ENCODE measurements around the gene SLC4A1AP.

Gene SLC4A1AP

GRCh38 chr2:27645197-27645596 lies 18.5 kb upstream of the SLC4A1AP start:
- Histone ChIP-seq H3K27ac (no peak overlapping the region), H3K4me1 (no peaks in the 10 kb centered on the region), H3K9ac (no peak overlapping the region), H3K9me3 (replicated peaks in 1 of 11) (no peaks in the 10 kb centered on the region), H3K27me3 (no peaks in the 10 kb centered on the region), H3K4me3 (no peak overlapping the region), H3K4me2 (no peak overlapping the region), H4K20me1 (peaks cover 0 to 4% (median 0%) of the 10 kb centered on the region in 11 experiments; a peak in 1 of 22 replicates), H3K36me3 (peaks cover 90 to 98% (median 96%) of the 10 kb centered on the region in 11 experiments)
- no peak for TF ChIP-seq Cebpa-rat (IDR thresholded peaks at IDR 0.05)

- Histone ChIP-seq H3K4me1 (no peaks in the 10 kb centered on the region), H3K9me3 (replicated peaks in 1 of 11) (no peaks in the 10 kb centered on the region), H3K9ac (0 out of 22 replicates have a peak overlapping the region, but pooled peaks of 2 of the 11 experiments have one; percentile 17 to 34), H4K20me1 (peaks cover 0 to 12% (median 0%) of the 10 kb centered on the region in 11 experiments; a peak in 1 of 22 replicates), H3K4me2 (no peak overlapping the region), H3K36me3 (peaks cover 90 to 98% (median 96%) of the 10 kb centered on the region in 11 experiments), H3K4me3 (no peak overlapping the region), H3K27me3 (no peaks in the 10 kb centered on the region), H3K27ac (no peak overlapping the region)
- no peak for TF ChIP-seq Cebpa-rat (IDR thresholded peaks at IDR 0.05)
These were observed 16.4 kb upstream of the SLC4A1AP start for GRCh38 chr2:27647289-27647688.

GRCh38 chr2:27647737-27648136 lies 16.0 kb upstream of the SLC4A1AP start:
- Histone ChIP-seq H3K4me2 (no peak overlapping the region), H3K4me3 (no peak overlapping the region), H3K4me1 (no peaks in the 10 kb centered on the region), H3K9me3 (replicated peaks in 1 of 11) (no peaks in the 10 kb centered on the region), H3K9ac (no peak overlapping the region), H3K27ac (no peak overlapping the region), H4K20me1 (peaks cover 0 to 12% (median 0%) of the 10 kb centered on the region in 11 experiments; a peak in 1 of 22 replicates), H3K27me3 (no peaks in the 10 kb centered on the region), H3K36me3 (peaks cover 90 to 98% (median 96%) of the 10 kb centered on the region in 11 experiments)
- no peak for TF ChIP-seq Cebpa-rat (IDR thresholded peaks at IDR 0.05)

GRCh38 chr2:27651056-27651455 lies 12.6 kb upstream of the SLC4A1AP start:
- Histone ChIP-seq H4K20me1 (peaks cover 0 to 12% (median 0%) of the 10 kb centered on the region in 11 experiments; a peak in 2 of 22 replicates), H3K9ac (no peak overlapping the region), H3K4me1 (no peaks in the 10 kb centered on the region), H3K4me2 (no peak overlapping the region), H3K36me3 (peaks cover 99 to 100% (median 100%) of the 10 kb centered on the region in 11 experiments), H3K27me3 (no peaks in the 10 kb centered on the region), H3K27ac (no peak overlapping the region), H3K9me3 (replicated peaks in 1 of 11) (no peaks in the 10 kb centered on the region), H3K4me3 (no peak overlapping the region)
- no peak for TF ChIP-seq Cebpa-rat (IDR thresholded peaks at IDR 0.05)

- Histone ChIP-seq H3K27me3 (no peaks in the 10 kb centered on the region), H3K4me2 (no peak overlapping the region), H3K9me3 (replicated peaks in 1 of 11) (no peaks in the 10 kb centered on the region), H3K36me3 (peaks cover 100% of the 10 kb centered on the region in 11 experiments), H4K20me1 (peaks cover 0 to 22% (median 5%) of the 10 kb centered on the region in 11 experiments; a peak in 6 of 22 replicates), H3K4me3 (no peak overlapping the region), H3K9ac (no peak overlapping the region), H3K27ac (no peak overlapping the region), H3K4me1 (no peaks in the 10 kb centered on the region)
- TF ChIP-seq Cebpa-rat (IDR thresholded peaks at IDR 0.05), result no peak
These were observed 11.3 kb upstream of the SLC4A1AP start for GRCh38 chr2:27652341-27652740.

- peaks cover 0 to 4% (median 0%) of the 10 kb centered on the region in 10 experiments; a peak in 2 of 20 replicates for H3K4me1 ChIP-seq
- H3K4me3 ChIP-seq, result no peak overlapping the region
- no peaks in the 10 kb centered on the region for H3K27me3 ChIP-seq
- no peak overlapping the region for H3K9ac ChIP-seq
- peaks cover 0 to 24% (median 5%) of the 10 kb centered on the region in 11 experiments; a peak in 6 of 22 replicates for H4K20me1 ChIP-seq
- H3K9me3 ChIP-seq (replicated peaks in 1 of 11), result no peaks in the 10 kb centered on the region
- no peak overlapping the region for H3K4me2 ChIP-seq
- H3K27ac ChIP-seq, result no peak overlapping the region
- peaks cover 100% of the 10 kb centered on the region in 11 experiments for H3K36me3 ChIP-seq
- no peak for TF ChIP-seq Cebpa-rat (IDR thresholded peaks at IDR 0.05)
These were observed 10.9 kb upstream of the SLC4A1AP start for GRCh38 chr2:27652790-27653189.

GRCh38 chr2:27653397-27653796 lies 10.3 kb upstream of the SLC4A1AP start:
- H3K4me3 ChIP-seq, result no peak overlapping the region
- H3K4me2 ChIP-seq, result no peak overlapping the region
- H3K36me3 ChIP-seq, result peaks cover 94 to 100% (median 100%) of the 10 kb centered on the region in 11 experiments
- H4K20me1 ChIP-seq, result peaks cover 0 to 24% (median 5%) of the 10 kb centered on the region in 11 experiments; a peak in 8 of 22 replicates
- TF ChIP-seq Cebpa-rat (IDR thresholded peaks at IDR 0.05), result no peak
- no peak overlapping the region for H3K27ac ChIP-seq
- H3K9ac ChIP-seq, result no peak overlapping the region
- H3K27me3 ChIP-seq, result no peaks in the 10 kb centered on the region
- no peaks in the 10 kb centered on the region for H3K9me3 ChIP-seq (replicated peaks in 1 of 11)
- H3K4me1 ChIP-seq, result peaks cover 0 to 10% (median 0%) of the 10 kb centered on the region in 10 experiments; a peak in 6 of 20 replicates

GRCh38 chr2:27655155-27655951 lies 8.3 kb upstream of the SLC4A1AP start:
- Histone ChIP-seq H3K9ac (no peak overlapping the region), H3K4me1 (peaks cover 0 to 27% (median 0%) of the 10 kb centered on the region in 10 experiments; a peak in 6 of 20 replicates), H3K4me3 (no peak overlapping the region), H3K27ac (no peak overlapping the region), H3K36me3 (peaks cover 94 to 100% (median 100%) of the 10 kb centered on the region in 11 experiments), H4K20me1 (peaks cover 0 to 25% (median 5%) of the 10 kb centered on the region in 11 experiments; a peak in 8 of 22 replicates), H3K27me3 (no peaks in the 10 kb centered on the region), H3K4me2 (no peak overlapping the region), H3K9me3 (replicated peaks in 1 of 11) (no peaks in the 10 kb centered on the region)
- no peak for TF ChIP-seq Cebpa-rat (IDR thresholded peaks at IDR 0.05)

GRCh38 chr2:27661371-27661770 lies 2.3 kb upstream of the SLC4A1AP start:
- Histone ChIP-seq H3K4me1 (peaks cover 28 to 60% (median 32%) of the 10 kb centered on the region in 10 experiments), H3K9ac (no peak overlapping the region), H3K27ac (no peak overlapping the region), H3K9me3 (replicated peaks in 1 of 11) (no peaks in the 10 kb centered on the region), H4K20me1 (peaks cover 0 to 14% (median 5%) of the 10 kb centered on the region in 11 experiments; a peak in 7 of 22 replicates), H3K4me3 (no peak overlapping the region), H3K4me2 (peak overlapping the region in 1 of 11 experiments; percentile 99; a peak in 2 of 22 replicates), H3K27me3 (no peaks in the 10 kb centered on the region), H3K36me3 (peaks cover 51 to 62% (median 59%) of the 10 kb centered on the region in 11 experiments)
- TF ChIP-seq Cebpa-rat (IDR thresholded peaks at IDR 0.05), result no peak
